ENCODE data around the gene KCNN3.

Gene KCNN3

GRCh38 chr1:154659823-154660592 lies 210.1 kb downstream of the KCNN3 start:
- H3K27me3 Mint-ChIP-seq (ENCODE audit: low read depth) = peaks cover 52% of the 10 kb centered on the region
- no peak overlapping the region for H3K27ac Mint-ChIP-seq
- peaks cover 4% of the 10 kb centered on the region for H3K4me1 Mint-ChIP-seq (ENCODE audit: low read depth)
- no peaks in the 10 kb centered on the region for H3K36me3 Mint-ChIP-seq (ENCODE audit: low read depth)
- H3K9me3 Mint-ChIP-seq = no peaks in the 10 kb centered on the region
- DNase-seq (ENCODE audit: low spot score) = no peak
- H3K4me3 Mint-ChIP-seq = no peak overlapping the region

GRCh38 chr1:154657556-154657955 lies 212.5 kb downstream of the KCNN3 start:
- H3K4me3 Mint-ChIP-seq = no peak overlapping the region
- no peak overlapping the region for H3K27ac Mint-ChIP-seq
- H3K4me1 Mint-ChIP-seq (ENCODE audit: low read depth) = peaks cover 2% of the 10 kb centered on the region
- no peaks in the 10 kb centered on the region for H3K36me3 Mint-ChIP-seq (ENCODE audit: low read depth)
- H3K9me3 Mint-ChIP-seq = no peaks in the 10 kb centered on the region
- peaks cover 68% of the 10 kb centered on the region for H3K27me3 Mint-ChIP-seq (ENCODE audit: low read depth)
- DNase-seq (ENCODE audit: low spot score) = no peak

- Mint-ChIP-seq H3K4me3 (no peak overlapping the region), H3K9me3 (no peaks in the 10 kb centered on the region), H3K27ac (no peak overlapping the region), H3K36me3 (ENCODE audit: low read depth) (no peaks in the 10 kb centered on the region), H3K4me1 (ENCODE audit: low read depth) (no peaks in the 10 kb centered on the region), H3K27me3 (ENCODE audit: low read depth) (peaks cover 54% of the 10 kb centered on the region)
- DNase-seq (ENCODE audit: low spot score) = no peak
These were observed 217.2 kb downstream of the KCNN3 start for GRCh38 chr1:154652893-154653292.

All from T-helper 2 cell treated with Interferon-gamma antibody and Interleukin-4, amounts not matched to agents 5 μg/mL and 100 μg/mL, for 36 hours (primary cell).